Effector memory CD8-positive, alpha-beta T cell (primary cell): ENCODE measurements around the gene DICER1.
"Not testable (repeated sequence)": the region's sequence is repeated elsewhere in the genome, so short reads cannot be mapped to it uniquely, and the experiment has no call there.

Source experiments
- ATAC-seq: fragments of 150-1000 bp; cut with Tn5 transposase; replicated peaks from 2 replicates; pipeline ENCODE4 v1.10.0; 2021; ENCODE audit warnings: mild to moderate bottlenecking, moderate library complexity
- DNase-seq, 3 experiments: peaks; one replicate each; pipeline ENCODE4 v3.0.0; 2021
- H3K27ac Mint-ChIP-seq, 2 donors: one replicate each; pipeline ENCODE4 v1.8.0; 2022; ENCODE audit warnings: mild to moderate bottlenecking in 2 of 2, mixed read lengths in 2 of 2, moderate library complexity in 2 of 2
- H3K27me3 Mint-ChIP-seq, 2 donors: one replicate each; pipeline ENCODE4 v1.8.0; 2022; ENCODE audit warnings: mixed read lengths in 2 of 2
- H3K36me3 Mint-ChIP-seq: one replicate; pipeline ENCODE4 v1.8.0; 2022; ENCODE audit warnings: mild to moderate bottlenecking, moderate library complexity, mixed read lengths; ENCODE audit not compliant: insufficient read depth
- H3K4me1 Mint-ChIP-seq, 2 donors: one replicate each; pipeline ENCODE4 v1.8.0; 2022; ENCODE audit warnings: low read depth in 2 of 2, mixed read lengths in 2 of 2
- H3K4me3 Mint-ChIP-seq, 2 donors: one replicate each; pipeline ENCODE4 v1.8.0; 2022; ENCODE audit warnings: mild to moderate bottlenecking in 2 of 2, mixed read lengths in 2 of 2, moderate library complexity in 2 of 2
- H3K9me3 Mint-ChIP-seq, 2 donors: one replicate each; pipeline ENCODE4 v1.8.0; 2022; ENCODE audit warnings: mixed read lengths in 2 of 2
- total RNA-seq, 9 experiments: gene quantifications; one replicate each; lab custom pipeline; 2026; lab: John Stamatoyannopoulos, UW

Gene DICER1, protein sequence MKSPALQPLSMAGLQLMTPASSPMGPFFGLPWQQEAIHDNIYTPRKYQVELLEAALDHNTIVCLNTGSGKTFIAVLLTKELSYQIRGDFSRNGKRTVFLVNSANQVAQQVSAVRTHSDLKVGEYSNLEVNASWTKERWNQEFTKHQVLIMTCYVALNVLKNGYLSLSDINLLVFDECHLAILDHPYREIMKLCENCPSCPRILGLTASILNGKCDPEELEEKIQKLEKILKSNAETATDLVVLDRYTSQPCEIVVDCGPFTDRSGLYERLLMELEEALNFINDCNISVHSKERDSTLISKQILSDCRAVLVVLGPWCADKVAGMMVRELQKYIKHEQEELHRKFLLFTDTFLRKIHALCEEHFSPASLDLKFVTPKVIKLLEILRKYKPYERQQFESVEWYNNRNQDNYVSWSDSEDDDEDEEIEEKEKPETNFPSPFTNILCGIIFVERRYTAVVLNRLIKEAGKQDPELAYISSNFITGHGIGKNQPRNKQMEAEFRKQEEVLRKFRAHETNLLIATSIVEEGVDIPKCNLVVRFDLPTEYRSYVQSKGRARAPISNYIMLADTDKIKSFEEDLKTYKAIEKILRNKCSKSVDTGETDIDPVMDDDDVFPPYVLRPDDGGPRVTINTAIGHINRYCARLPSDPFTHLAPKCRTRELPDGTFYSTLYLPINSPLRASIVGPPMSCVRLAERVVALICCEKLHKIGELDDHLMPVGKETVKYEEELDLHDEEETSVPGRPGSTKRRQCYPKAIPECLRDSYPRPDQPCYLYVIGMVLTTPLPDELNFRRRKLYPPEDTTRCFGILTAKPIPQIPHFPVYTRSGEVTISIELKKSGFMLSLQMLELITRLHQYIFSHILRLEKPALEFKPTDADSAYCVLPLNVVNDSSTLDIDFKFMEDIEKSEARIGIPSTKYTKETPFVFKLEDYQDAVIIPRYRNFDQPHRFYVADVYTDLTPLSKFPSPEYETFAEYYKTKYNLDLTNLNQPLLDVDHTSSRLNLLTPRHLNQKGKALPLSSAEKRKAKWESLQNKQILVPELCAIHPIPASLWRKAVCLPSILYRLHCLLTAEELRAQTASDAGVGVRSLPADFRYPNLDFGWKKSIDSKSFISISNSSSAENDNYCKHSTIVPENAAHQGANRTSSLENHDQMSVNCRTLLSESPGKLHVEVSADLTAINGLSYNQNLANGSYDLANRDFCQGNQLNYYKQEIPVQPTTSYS (N-terminal part only)
- total RNA-seq, result 115 to 249 (median 185) reads per million in 9 experiments

DNA sequence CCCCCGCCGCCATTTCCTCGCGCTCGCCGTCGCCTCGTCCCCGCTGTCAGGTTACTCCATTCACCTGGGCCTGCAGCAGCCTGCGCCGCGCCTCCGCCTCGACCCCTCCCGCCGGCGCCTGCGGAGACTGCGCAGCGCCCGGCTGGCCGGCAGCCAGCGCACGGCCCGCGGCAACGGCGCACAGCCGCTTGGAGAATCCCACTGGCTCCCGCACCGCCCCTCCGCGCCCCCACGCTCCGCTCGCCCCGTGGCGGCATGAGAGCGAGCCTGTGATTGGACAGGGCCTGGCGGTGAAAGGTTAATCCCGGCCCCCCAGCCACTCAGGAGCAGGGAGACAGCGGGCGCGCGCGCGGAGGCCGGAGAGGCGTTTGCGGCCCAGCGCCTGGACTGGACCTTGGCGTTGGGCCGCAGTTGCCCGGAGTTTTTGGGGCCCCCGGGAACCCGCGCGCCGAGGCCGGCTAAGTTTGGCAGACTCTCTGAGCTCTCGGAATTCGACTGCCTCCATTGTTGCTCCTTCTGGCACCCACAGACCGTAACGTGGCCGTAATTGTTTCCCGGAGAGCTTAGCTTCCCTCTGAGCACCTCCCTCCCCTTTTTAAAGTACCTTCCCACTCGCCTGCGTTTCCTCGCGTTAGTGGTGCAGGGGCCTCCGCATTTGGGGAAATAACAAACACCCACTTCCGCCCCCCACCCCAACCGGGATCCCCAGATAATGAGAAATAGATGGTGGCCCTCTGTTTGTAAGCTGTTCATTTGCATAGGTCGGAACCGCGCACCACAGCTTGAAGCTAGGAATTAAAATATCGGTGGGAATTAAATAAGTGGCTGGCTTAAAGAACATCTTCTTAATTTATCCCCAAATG, at the start of gene DICER1:
DICER1 (minus strand) TSS at position 203 of the 863 bp plus-strand sequence. CDS start 24,071 bp downstream, outside the sequence.
- peaks cover 29 to 45% of the 10 kb centered on the region in 2 donors for H3K4me1 Mint-ChIP-seq
- H3K27ac Mint-ChIP-seq, result peak within 1 kb of the TSS; percentile 99 to 100
- H3K27me3 Mint-ChIP-seq, result no peaks in the 10 kb centered on the region
- ATAC-seq, result peak; percentile 80
- H3K36me3 Mint-ChIP-seq, result peaks cover 13% of the 10 kb centered on the region
- peak; percentile 94 to 96 (median 95) for DNase-seq
- H3K4me3 Mint-ChIP-seq, result peak within 1 kb of the TSS; percentile 97 to 98
- no peaks in the 10 kb centered on the region for H3K9me3 Mint-ChIP-seq

DNA sequence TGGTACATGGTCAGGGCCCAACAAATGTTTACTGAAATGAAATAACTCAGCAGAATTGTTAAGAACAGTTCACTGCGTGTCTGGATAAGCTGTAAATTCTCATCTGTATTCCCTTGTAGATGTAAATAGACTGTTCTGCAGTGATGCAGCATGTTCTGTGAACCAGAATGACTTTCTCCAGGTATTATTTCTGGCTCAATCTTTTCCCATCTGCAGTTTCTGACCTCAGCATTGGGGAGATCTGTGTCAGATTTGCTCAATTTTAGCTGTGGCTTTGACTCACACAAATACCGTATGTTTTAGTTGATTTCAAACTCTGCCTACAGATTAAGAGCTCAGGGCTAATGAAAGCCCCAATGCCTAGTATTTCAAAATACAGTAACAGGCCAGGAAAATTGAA, 49.2 kb upstream of the DICER1 start:
- peaks cover 0 to 6% of the 10 kb centered on the region in 2 donors for H3K9me3 Mint-ChIP-seq
- no peak for DNase-seq
- no peaks in the 10 kb centered on the region for H3K4me1 Mint-ChIP-seq
- peaks cover 32 to 50% of the 10 kb centered on the region in 2 donors for H3K27me3 Mint-ChIP-seq
- no peak overlapping the region for H3K27ac Mint-ChIP-seq
- H3K4me3 Mint-ChIP-seq, result no peak overlapping the region
- no peaks in the 10 kb centered on the region for H3K36me3 Mint-ChIP-seq
- no peak for ATAC-seq

DNA sequence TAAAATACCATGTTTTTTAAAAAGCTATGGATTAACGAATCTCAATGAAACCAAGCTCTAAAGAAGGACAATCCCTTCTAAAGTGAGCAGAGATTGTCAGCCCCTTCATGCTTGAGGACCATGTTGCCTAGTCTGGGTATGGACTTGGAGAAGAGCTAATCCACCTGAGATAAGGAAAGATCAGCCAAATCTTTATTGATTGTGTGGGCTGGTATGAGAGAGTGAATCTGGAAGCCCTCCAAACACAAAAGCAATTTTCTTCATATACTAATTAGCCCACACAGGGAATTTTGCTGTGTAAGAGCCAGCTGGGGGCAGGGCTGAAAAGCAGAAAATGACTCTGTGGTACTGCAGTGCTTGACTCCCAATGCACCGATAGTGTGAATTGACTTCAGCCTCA, 47.4 kb upstream of the DICER1 start:
- no peaks in the 10 kb centered on the region for H3K4me1 Mint-ChIP-seq
- peaks cover 0 to 6% of the 10 kb centered on the region in 2 donors for H3K9me3 Mint-ChIP-seq
- H3K27ac Mint-ChIP-seq, result no peak overlapping the region
- peaks cover 33 to 57% of the 10 kb centered on the region in 2 donors for H3K27me3 Mint-ChIP-seq
- ATAC-seq (no peak), DNase-seq (no peak)
- H3K36me3 Mint-ChIP-seq, result no peaks in the 10 kb centered on the region
- H3K4me3 Mint-ChIP-seq, result no peak overlapping the region

DNA sequence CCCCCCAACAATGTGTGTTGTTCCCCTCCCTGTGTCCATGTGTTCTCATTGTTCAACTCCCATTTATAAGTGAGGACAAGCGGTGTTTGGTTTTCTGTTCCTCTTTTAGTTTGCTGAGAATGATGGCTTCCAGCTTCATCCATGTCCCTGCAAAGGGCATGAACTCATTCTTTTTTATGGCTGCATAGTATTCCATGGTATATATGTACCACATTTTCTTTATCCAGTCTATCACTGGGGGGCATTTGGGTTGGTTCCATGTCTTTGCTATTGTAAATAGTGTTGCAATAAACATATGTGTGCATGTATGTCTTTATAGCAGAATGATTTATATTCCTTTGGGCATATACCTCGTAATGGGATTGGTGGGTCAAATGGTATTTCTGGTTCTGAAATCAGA, 44.4 kb upstream of the DICER1 start:
- H3K4me3 Mint-ChIP-seq, H3K9me3 Mint-ChIP-seq, ATAC-seq, H3K36me3 Mint-ChIP-seq, H3K4me1 Mint-ChIP-seq, H3K27ac Mint-ChIP-seq, DNase-seq: not testable (repeated sequence)
- H3K27me3 Mint-ChIP-seq, result peaks cover 50 to 58% of the 10 kb centered on the region in 2 donors

DNA sequence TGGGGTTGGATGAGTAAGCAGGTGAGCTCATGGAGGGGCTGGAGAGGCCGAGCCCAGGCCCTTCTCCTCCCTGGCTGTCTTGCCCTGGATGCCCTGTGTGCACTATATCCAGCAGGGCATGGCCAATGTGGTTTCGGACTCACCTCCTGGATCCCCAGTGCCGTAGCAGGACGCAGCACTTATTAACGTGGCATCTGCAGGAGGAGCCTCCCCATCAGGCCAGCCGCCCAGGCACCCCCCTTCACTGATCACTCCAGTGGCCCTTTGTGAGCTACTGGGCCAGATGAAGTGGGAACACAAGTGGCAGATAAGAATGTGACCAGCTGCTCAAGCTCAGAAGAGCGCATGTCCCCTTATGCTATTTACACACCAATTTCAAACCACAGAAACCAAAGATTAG, 43.1 kb upstream of the DICER1 start:
- H3K4me1 Mint-ChIP-seq, result peaks cover 0 to 1% of the 10 kb centered on the region in 2 donors
- H3K9me3 Mint-ChIP-seq, result peaks cover 0 to 6% of the 10 kb centered on the region in 2 donors
- no peaks in the 10 kb centered on the region for H3K36me3 Mint-ChIP-seq
- no peak overlapping the region for H3K27ac Mint-ChIP-seq
- ATAC-seq (no peak), DNase-seq (no peak)
- no peak overlapping the region for H3K4me3 Mint-ChIP-seq
- peaks cover 55 to 58% of the 10 kb centered on the region in 2 donors for H3K27me3 Mint-ChIP-seq

DNA sequence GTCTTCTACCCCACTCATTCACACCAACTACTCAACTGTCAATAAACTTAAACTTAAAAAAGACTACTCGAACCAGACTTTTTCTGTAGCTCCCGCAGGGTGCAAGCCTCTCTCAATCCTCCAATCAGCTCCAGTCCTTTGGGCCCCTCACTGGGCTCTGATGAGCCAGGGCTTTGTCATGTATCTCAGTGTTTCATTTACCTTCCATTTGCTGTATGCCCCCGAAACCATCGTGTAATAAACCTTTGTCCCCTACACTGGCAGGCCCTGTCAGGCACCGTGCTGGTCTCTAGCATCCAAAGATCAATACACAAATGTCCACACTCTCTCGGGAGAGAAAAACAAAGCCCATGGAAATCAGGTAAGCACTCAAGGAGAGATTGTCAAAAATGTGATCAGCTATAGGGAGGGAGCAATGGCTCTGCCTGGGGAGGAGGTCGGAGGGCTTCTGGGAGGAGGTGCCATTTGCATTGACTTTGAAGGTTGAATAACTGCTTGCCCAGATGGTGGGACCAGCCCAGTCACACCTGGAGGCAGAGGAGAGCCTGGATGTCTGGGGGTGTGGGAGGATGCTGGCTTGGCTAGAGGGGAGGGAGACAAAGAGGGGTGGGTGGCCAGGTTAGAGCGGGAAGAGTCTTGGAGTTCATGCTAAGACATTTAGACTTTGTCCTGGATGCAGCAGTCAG, 42.1 kb upstream of the DICER1 start:
- peaks cover 50 to 53% of the 10 kb centered on the region in 2 donors for H3K27me3 Mint-ChIP-seq
- no peak overlapping the region for H3K27ac Mint-ChIP-seq
- no peak for ATAC-seq
- no peaks in the 10 kb centered on the region for H3K36me3 Mint-ChIP-seq
- no peaks in the 10 kb centered on the region for H3K9me3 Mint-ChIP-seq
- no peak for DNase-seq
- H3K4me3 Mint-ChIP-seq, result no peak overlapping the region
- H3K4me1 Mint-ChIP-seq, result peaks cover 0 to 1% of the 10 kb centered on the region in 2 donors

DNA sequence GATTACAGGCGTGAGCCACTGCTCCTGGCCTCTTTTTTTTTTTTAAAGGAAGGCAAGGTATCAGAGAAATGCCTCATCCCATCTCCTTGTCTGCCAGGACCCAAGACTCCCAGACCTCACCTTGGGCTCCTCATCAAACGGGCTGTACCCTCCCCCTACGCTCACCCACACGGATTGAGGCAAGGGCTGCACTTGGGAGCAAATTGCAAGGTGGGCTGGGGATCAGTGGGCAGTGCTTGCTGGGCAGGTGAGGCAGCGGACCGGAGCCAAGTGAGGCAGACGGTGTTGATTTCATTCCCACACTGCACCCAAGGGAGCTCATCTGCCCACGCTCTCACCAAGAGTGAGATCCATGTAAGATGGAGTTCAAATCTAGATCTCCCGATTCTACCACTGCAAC, 41.0 kb upstream of the DICER1 start:
- H3K4me1 Mint-ChIP-seq, result peaks cover 0 to 1% of the 10 kb centered on the region in 2 donors
- H3K27me3 Mint-ChIP-seq, result peaks cover 43 to 50% of the 10 kb centered on the region in 2 donors
- no peak overlapping the region for H3K27ac Mint-ChIP-seq
- ATAC-seq, result no peak
- DNase-seq, result no peak
- no peaks in the 10 kb centered on the region for H3K36me3 Mint-ChIP-seq
- no peaks in the 10 kb centered on the region for H3K9me3 Mint-ChIP-seq
- no peak overlapping the region for H3K4me3 Mint-ChIP-seq

DNA sequence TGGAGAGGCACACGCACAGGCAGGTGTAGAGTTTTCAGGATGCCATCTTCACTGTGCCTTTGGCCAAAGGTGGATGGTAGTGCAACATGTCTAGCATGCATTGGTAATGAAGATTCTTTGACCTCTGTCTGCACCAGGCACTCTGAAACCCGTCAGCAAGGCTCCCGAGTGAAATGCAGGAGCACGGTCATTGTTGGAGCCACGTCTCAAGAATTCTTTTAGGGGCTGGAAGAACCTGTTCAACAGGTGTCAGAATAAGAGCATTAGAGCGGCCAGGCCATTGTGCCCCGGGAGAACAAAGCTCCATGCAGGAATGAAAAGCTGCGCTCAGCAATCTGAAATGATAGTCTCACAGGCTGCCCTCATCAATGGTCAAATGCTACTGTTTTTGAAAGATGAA, 40.2 kb upstream of the DICER1 start:
- no peak for DNase-seq
- Mint-ChIP-seq H3K4me3 (no peak overlapping the region), H3K27ac (no peak overlapping the region), H3K36me3 (no peaks in the 10 kb centered on the region), H3K27me3 (peaks cover 42 to 44% of the 10 kb centered on the region in 2 donors), H3K9me3 (no peaks in the 10 kb centered on the region), H3K4me1 (peaks cover 0 to 1% of the 10 kb centered on the region in 2 donors)
- no peak for ATAC-seq

DNA sequence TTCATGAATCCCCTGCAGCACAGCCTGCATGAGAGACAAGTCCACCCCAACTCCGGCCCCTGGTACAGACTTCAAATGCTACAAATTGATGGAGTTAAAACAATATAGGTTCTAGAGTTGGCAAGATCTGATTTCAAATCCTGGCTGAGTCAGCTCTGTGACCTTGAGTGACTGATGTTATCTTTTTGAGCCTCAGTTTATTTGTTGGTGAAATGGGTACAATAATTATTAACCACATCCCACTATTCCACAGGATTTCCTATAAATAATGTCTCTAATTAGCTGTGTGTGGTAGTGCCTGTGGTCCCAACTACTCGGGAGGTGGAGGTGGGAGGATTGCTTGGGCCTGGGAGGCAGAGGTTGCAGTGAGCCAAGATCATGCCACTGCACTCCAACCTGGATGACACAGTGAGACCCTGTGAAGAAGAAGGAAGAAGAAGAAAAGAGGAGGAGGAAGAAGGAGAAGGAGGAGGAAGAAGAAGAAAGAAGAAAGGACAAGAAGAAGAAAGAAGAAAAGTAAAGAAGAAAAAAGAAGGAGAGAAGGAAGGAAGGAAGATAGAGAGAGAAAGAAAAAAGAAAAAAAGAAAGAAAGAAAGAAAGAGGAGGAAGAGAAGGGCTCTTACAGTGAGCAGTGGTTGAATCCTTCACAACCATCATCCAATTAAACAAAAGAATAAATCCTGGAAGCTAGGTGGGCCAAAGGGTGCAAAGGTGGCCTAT, 39.7 kb upstream of the DICER1 start:
- peaks cover 38 to 41% of the 10 kb centered on the region in 2 donors for H3K27me3 Mint-ChIP-seq
- H3K4me3 Mint-ChIP-seq, result no peak overlapping the region
- ATAC-seq (no peak), DNase-seq (no peak)
- peaks cover 0 to 1% of the 10 kb centered on the region in 2 donors for H3K4me1 Mint-ChIP-seq
- no peaks in the 10 kb centered on the region for H3K36me3 Mint-ChIP-seq
- no peaks in the 10 kb centered on the region for H3K9me3 Mint-ChIP-seq
- H3K27ac Mint-ChIP-seq, result peak overlapping the region in 1 of 2 donors; percentile 1

DNA sequence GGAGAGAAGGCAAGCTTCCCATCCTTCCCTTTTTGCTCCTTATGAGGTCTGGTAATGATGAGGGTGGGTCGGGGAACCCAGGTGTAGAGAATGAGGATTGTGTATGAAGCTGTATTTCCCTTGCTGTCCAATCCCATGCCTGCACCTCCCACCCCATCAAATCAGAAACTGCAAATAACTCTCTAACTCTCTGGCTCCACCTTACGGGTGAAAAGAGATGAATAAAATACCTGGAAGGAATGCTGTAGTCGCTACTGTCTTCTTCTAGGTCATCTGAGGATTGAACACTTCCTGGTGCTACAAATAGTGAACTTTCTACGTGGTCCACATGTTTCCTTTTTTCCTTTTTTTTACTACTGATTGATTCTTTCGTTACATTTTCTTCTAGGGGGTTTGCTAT, 38.9 kb upstream of the DICER1 start:
- no peak for DNase-seq
- Mint-ChIP-seq H3K36me3 (peaks cover under 1% of the 10 kb centered on the region), H3K4me1 (peaks cover 0 to 1% of the 10 kb centered on the region in 2 donors), H3K27ac (no peak overlapping the region), H3K27me3 (peaks cover 34 to 44% of the 10 kb centered on the region in 2 donors), H3K9me3 (no peaks in the 10 kb centered on the region), H3K4me3 (no peak overlapping the region)
- ATAC-seq, result no peak

DNA sequence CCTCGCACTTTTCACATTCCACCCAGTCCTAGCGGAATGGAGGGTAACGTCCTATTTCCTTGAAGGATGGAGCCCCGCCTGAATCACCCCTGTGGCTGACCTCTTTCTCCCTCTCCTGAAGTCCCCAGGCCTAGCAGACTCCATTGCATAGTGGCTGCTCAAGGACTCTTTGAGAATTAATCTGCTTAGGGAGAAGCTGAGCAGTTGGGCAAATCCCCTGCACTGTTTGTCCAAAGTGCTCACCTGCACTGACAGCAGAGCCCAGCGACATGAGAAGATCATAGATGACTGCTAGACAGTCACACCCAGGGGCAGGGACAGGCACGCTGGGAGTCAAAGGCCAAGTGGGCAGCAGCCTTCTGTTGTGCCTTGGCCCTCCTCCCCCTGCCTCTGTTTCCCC, 37.7 kb upstream of the DICER1 start:
- no peak for DNase-seq
- Mint-ChIP-seq H3K4me1 (peaks cover 0 to 1% of the 10 kb centered on the region in 2 donors), H3K4me3 (no peak overlapping the region), H3K27ac (no peak overlapping the region), H3K9me3 (no peaks in the 10 kb centered on the region), H3K27me3 (peaks cover 36 to 49% of the 10 kb centered on the region in 2 donors), H3K36me3 (peaks cover 2% of the 10 kb centered on the region)
- ATAC-seq, result no peak
